Measurements from ENCODE around the gene HOXA9. TPM values are rescaled to one million over a fixed set of nuclear protein-coding genes. Genes with fewer than 3 reads are reported as not detected.

HOXA9 gene
- polyA plus RNA-seq, 3 donors, result 0.55 to 1.9 (median 1.2) TPM

DNA sequence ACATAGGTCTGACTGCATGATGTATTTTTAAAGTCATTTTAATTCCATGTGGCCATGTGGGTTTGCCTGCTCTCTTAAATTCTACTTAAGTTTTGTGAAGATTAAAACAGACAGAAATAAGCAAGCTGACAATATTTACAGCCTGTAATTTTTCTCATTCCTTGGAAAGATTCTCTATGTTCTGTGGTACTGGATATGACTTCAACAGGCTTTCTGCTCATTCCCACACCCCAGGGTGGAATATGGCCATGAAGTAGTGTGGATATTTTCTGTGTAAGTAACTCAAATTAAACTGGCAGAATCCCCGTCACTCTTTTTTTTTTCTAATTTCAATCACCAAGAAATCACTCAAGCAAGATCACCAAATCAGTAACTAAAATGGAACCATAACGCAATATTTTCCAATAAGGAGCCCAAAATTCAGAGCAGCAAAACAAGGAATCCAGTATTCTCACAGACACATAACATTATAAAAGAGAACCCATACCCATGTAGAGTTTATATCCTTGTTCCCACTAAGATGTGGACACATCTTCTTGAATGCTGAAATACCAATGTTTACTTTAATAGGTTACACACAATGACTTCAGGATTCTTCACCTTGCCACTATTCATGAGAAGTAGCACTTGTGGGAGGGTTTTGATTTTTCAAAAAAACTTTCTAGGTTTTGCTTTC lies 27.6 kb downstream of the HOXA9 start:
- no CpG with 5 or more reads among the region's 2 CpGs for WGBS (ENCODE audit: insufficient coverage)
- H3K36me3 Mint-ChIP-seq, result peaks cover 0 to 2% of the 10 kb centered on the region in 2 donors
- H3K4me3 Mint-ChIP-seq, result peak overlapping the region in 1 of 2 donors; percentile 12
- H3K4me3 ChIP-seq (replicated peaks in 1 of 3; ENCODE audit: low read depth in 2 of 3, low read length in 3 of 3), result no peak overlapping the region
- TF ChIP-seq, protein P1, sequence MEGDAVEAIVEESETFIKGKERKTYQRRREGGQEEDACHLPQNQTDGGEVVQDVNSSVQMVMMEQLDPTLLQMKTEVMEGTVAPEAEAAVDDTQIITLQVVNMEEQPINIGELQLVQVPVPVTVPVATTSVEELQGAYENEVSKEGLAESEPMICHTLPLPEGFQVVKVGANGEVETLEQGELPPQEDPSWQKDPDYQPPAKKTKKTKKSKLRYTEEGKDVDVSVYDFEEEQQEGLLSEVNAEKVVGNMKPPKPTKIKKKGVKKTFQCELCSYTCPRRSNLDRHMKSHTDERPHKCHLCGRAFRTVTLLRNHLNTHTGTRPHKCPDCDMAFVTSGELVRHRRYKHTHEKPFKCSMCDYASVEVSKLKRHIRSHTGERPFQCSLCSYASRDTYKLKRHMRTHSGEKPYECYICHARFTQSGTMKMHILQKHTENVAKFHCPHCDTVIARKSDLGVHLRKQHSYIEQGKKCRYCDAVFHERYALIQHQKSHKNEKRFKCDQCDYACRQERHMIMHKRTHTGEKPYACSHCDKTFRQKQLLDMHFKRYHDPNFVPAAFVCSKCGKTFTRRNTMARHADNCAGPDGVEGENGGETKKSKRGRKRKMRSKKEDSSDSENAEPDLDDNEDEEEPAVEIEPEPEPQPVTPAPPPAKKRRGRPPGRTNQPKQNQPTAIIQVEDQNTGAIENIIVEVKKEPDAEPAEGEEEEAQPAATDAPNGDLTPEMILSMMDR (IDR thresholded peaks at IDR 0.05), result no peak
- H3K9me3 Mint-ChIP-seq, result peaks cover 1 to 13% (median 3%) of the 10 kb centered on the region in 7 donors
- H3K4me1 Mint-ChIP-seq, result peaks cover 35% of the 10 kb centered on the region
- H3K27me3 Mint-ChIP-seq (ENCODE audit: low read depth in 3 of 3), result peaks cover 14 to 35% (median 17%) of the 10 kb centered on the region in 3 donors
- no peaks in the 10 kb centered on the region for H3K9me3 ChIP-seq (replicated peaks in 1 of 2; ENCODE audit: control insufficient read depth in 1 of 2, insufficient read depth in 1 of 2, low read length in 2 of 2)
- no peaks in the 10 kb centered on the region for H4K20me1 ChIP-seq (ENCODE audit: insufficient read depth, low read length)
- no peak overlapping the region for H3K27ac ChIP-seq (ENCODE audit: low read depth in 1 of 2, low read length in 2 of 2)
- H3K27me3 ChIP-seq (ENCODE audit: control insufficient read depth in 2 of 2, insufficient read depth in 2 of 2, low read length in 2 of 2), result peaks cover 12 to 36% of the 10 kb centered on the region in 2 donors
- DNase-seq, result no peak
- H2AFZ ChIP-seq (ENCODE audit: insufficient read depth, low read depth, low read length, poor library complexity, severe bottlenecking), result no peak overlapping the region
- H3K79me2 ChIP-seq (ENCODE audit: insufficient read depth, low read length), result no peaks in the 10 kb centered on the region
- no peaks in the 10 kb centered on the region for H3K36me3 ChIP-seq (replicated peaks in 1 of 2; ENCODE audit: control insufficient read depth in 1 of 2, insufficient read depth in 2 of 2, low read length in 2 of 2)
- intact Hi-C loops (cut with micrococcal nuclease), result no loop called here
- H3K27ac Mint-ChIP-seq, result no peak overlapping the region
- no peak overlapping the region for H3K4me2 ChIP-seq (replicated peaks; ENCODE audit: extremely low read depth, low read length, poor library complexity, severe bottlenecking)
- peaks cover 16 to 28% of the 10 kb centered on the region in 2 donors for H3K4me1 ChIP-seq (ENCODE audit: control insufficient read depth in 1 of 2, insufficient read depth in 2 of 2, low read length in 2 of 2)
- no peak overlapping the region for H3K9ac ChIP-seq (ENCODE audit: insufficient read depth, low read length, poor library complexity, severe bottlenecking)

GRCh38 chr7:27134392-27134791 lies 30.9 kb downstream of the HOXA9 start:
- WGBS (ENCODE audit: insufficient coverage), result 0% methylated on average over 2 of the region's 2 CpGs

More at GRCh38 chr7:27134392-27134791, 30.9 kb downstream of the HOXA9 start:
- peaks cover 0 to 9% (median 1%) of the 10 kb centered on the region in 7 donors for H3K9me3 Mint-ChIP-seq
- no peak overlapping the region for H2AFZ ChIP-seq (ENCODE audit: insufficient read depth, low read depth, low read length, poor library complexity, severe bottlenecking)
- no peak overlapping the region for H3K9ac ChIP-seq (ENCODE audit: insufficient read depth, low read length, poor library complexity, severe bottlenecking)
- H4K20me1 ChIP-seq (ENCODE audit: insufficient read depth, low read length), result no peaks in the 10 kb centered on the region
- intact Hi-C loops (cut with micrococcal nuclease), result loop anchor here in 1 of 2 donors (2.0 kb wide), 1 partner anchor 38 kb away; no protein-coding TSS in a partner anchor
- peak overlapping the region in 1 of 2 donors; percentile 22 for H3K4me3 Mint-ChIP-seq
- H3K4me3 ChIP-seq (replicated peaks in 1 of 3; ENCODE audit: low read depth in 2 of 3, low read length in 3 of 3), result no peak overlapping the region
- H3K27ac Mint-ChIP-seq, result no peak overlapping the region
- H3K36me3 ChIP-seq (replicated peaks in 1 of 2; ENCODE audit: control insufficient read depth in 1 of 2, insufficient read depth in 2 of 2, low read length in 2 of 2), result no peaks in the 10 kb centered on the region
- H3K4me1 ChIP-seq (ENCODE audit: control insufficient read depth in 1 of 2, insufficient read depth in 2 of 2, low read length in 2 of 2), result peaks cover 16 to 36% of the 10 kb centered on the region in 2 donors
- no peak overlapping the region for H3K4me2 ChIP-seq (replicated peaks; ENCODE audit: extremely low read depth, low read length, poor library complexity, severe bottlenecking)
- H3K27me3 Mint-ChIP-seq (ENCODE audit: low read depth in 3 of 3), result peaks cover 6 to 24% (median 10%) of the 10 kb centered on the region in 3 donors
- peaks cover 12 to 25% of the 10 kb centered on the region in 2 donors for H3K27me3 ChIP-seq (ENCODE audit: control insufficient read depth in 2 of 2, insufficient read depth in 2 of 2, low read length in 2 of 2)
- TF ChIP-seq, protein P1 (IDR thresholded peaks at IDR 0.05), result no peak
- no peak overlapping the region for H3K27ac ChIP-seq (ENCODE audit: low read depth in 1 of 2, low read length in 2 of 2)
- peaks cover 0 to 2% of the 10 kb centered on the region in 2 donors for H3K36me3 Mint-ChIP-seq
- DNase-seq, result peak in 2 of 3 donors; percentile 54 to 86
- H3K79me2 ChIP-seq (ENCODE audit: insufficient read depth, low read length), result no peaks in the 10 kb centered on the region
- H3K9me3 ChIP-seq (replicated peaks in 1 of 2; ENCODE audit: control insufficient read depth in 1 of 2, insufficient read depth in 1 of 2, low read length in 2 of 2), result no peaks in the 10 kb centered on the region
- H3K4me1 Mint-ChIP-seq, result peaks cover 41% of the 10 kb centered on the region

Data from CD14-positive monocyte (primary cell).